Sigmoid colon (tissue), 3 donors: ENCODE results near the gene ELFN2.

Experiments
- POLR2A ChIP-seq, 2 donors: fragments of 450-650 bp; IDR thresholded peaks; one replicate each; pipeline ENCODE4 v1.6.1; 2016; ENCODE audit warnings: antibody characterized with exemption in 2 of 2, mild to moderate bottlenecking in 2 of 2, moderate library complexity in 2 of 2
- TF ChIP-seq, protein P1 (sequence below), 4 experiments: fragments of 450-650 bp in 3 of 4; fragments of 200-600 bp in 1 of 4; IDR thresholded peaks; one replicate each; pipeline ENCODE4 v1.5.1; 2016 to 2019; ENCODE audit warnings: antibody characterized with exemption in 4 of 4, mild to moderate bottlenecking in 3 of 4, moderate library complexity in 2 of 4

DNA sequence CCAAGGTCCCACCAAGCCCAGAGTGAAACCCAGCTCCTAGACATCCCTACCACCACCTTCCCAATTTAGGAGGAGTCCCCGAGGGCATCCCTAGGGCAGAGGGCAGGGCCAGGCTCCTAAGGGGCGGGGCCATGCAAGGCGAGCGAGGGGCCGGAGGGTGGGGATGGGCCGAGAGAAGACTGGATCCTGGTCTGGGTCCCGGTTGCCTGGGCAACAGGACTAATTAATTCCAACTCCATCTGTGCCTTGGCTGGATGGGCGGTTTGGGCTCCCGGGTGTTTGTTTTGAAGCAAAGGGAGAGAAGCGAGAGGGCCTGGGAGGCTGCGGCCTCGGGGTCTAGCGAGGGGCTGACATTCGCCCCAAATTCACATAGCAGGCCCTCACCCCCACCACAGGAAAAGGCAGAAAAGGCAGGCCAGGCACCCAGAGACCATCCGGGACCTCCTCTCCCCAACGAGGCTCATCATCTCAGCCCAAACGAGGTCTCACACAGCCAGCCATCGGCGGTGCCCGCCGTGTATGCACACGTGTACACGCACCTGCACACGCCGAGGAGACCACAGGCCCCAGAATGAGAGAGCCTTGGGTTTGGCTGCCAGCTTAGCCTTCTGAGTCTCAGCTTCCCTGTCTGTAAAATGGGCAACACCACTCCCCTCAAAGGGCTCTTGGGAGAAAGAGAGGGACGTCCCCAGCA, 23.9 kb downstream of the ELFN2 start:
- no peak for TF ChIP-seq POLR2A (IDR thresholded peaks at IDR 0.05)
- TF ChIP-seq, protein P1, sequence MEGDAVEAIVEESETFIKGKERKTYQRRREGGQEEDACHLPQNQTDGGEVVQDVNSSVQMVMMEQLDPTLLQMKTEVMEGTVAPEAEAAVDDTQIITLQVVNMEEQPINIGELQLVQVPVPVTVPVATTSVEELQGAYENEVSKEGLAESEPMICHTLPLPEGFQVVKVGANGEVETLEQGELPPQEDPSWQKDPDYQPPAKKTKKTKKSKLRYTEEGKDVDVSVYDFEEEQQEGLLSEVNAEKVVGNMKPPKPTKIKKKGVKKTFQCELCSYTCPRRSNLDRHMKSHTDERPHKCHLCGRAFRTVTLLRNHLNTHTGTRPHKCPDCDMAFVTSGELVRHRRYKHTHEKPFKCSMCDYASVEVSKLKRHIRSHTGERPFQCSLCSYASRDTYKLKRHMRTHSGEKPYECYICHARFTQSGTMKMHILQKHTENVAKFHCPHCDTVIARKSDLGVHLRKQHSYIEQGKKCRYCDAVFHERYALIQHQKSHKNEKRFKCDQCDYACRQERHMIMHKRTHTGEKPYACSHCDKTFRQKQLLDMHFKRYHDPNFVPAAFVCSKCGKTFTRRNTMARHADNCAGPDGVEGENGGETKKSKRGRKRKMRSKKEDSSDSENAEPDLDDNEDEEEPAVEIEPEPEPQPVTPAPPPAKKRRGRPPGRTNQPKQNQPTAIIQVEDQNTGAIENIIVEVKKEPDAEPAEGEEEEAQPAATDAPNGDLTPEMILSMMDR (IDR thresholded peaks at IDR 0.05) = no peak
